HEK293 (cell line): ENCODE measurements around the gene HGD.

Source experiments
- CTCF ChIA-PET: fragments of 350-600 bp; formaldehyde crosslinking; extraction: SDS; loops from one replicate; lab custom pipeline; 2021; ENCODE audit warnings: antibody characterized with exemption; lab: Yijun Ruan, JAX
- POLR2A ChIA-PET: fragments of 300-600 bp; formaldehyde crosslinking; extraction: SDS; loops from one replicate; lab custom pipeline; 2020; ENCODE audit warnings: antibody characterized with exemption, inconsistent platforms; lab: Yijun Ruan, JAX
- H3K27ac ChIP-seq: fragments of 200-500 bp; sonication (Bioruptor generic); 2 replicates; pipeline ENCODE4 v1.5.1; 2014; ENCODE audit warnings: low read depth, low read length, control low read depth, inconsistent platforms; ENCODE audit errors: extremely low read depth
- H3K36me3 ChIP-seq, 2 experiments: fragments of 200-500 bp in 1 of 2; sonication (Bioruptor generic) in 1 of 2; 1 replicate in 1 of 2; 2 replicates in 1 of 2; pipeline ENCODE4 v1.5.1; 2014 to 2017; ENCODE audit warnings: inconsistent platforms in 2 of 2, low read length in 2 of 2; ENCODE audit not compliant: control insufficient read depth in 2 of 2, insufficient read depth in 1 of 2
- H3K4me1 ChIP-seq: fragments of 200-500 bp; sonication (Bioruptor generic); 2 replicates; pipeline ENCODE4 v1.5.1; 2014; ENCODE audit warnings: mild to moderate bottlenecking, low read length, inconsistent platforms; ENCODE audit not compliant: control insufficient read depth, insufficient read depth
- H3K4me3 ChIP-seq: 2 replicates; pipeline ENCODE4 v1.5.1; 2011; ENCODE audit warnings: low read depth, mild to moderate bottlenecking, control low read depth, low read length, moderate library complexity
- H3K9me3 ChIP-seq: fragments of 200-500 bp; sonication (Bioruptor generic); 2 replicates; pipeline ENCODE4 v1.5.1; 2014; ENCODE audit warnings: low read depth, low read length, inconsistent platforms; ENCODE audit not compliant: control insufficient read depth, insufficient read depth
- BCL11B ChIP-seq: fragments of 450-650 bp; formaldehyde crosslinking; IDR thresholded peaks from 2 replicates; pipeline ENCODE4 v1.5.1; 2016; ENCODE audit warnings: low read depth, missing biosample characterization, missing genetic modification characterization
- GFI1B ChIP-seq: fragments of 450-650 bp; formaldehyde crosslinking; IDR thresholded peaks from 2 replicates; pipeline ENCODE4 v1.5.1; 2016; ENCODE audit warnings: missing biosample characterization, missing genetic modification characterization
- KLF10 ChIP-seq: fragments of 450-650 bp; IDR thresholded peaks from 2 replicates; pipeline ENCODE4 v1.5.1; 2018; ENCODE audit warnings: missing biosample characterization, mild to moderate bottlenecking, missing genetic modification characterization
- YY2 ChIP-seq: fragments of 450-650 bp; formaldehyde crosslinking; IDR thresholded peaks from 2 replicates; pipeline ENCODE4 v1.5.1; 2016; ENCODE audit warnings: missing biosample characterization, missing genetic modification characterization
- ZBTB17 ChIP-seq: fragments of 450-650 bp; formaldehyde crosslinking; IDR thresholded peaks from 2 replicates; pipeline ENCODE4 v1.5.1; 2016; ENCODE audit warnings: missing biosample characterization, missing genetic modification characterization
- ZNF133 ChIP-seq: fragments of 450-650 bp; formaldehyde crosslinking; IDR thresholded peaks from 2 replicates; pipeline ENCODE4 v1.5.1; 2016; ENCODE audit warnings: missing biosample characterization, missing genetic modification characterization
- ZNF140 ChIP-seq: fragments of 450-650 bp; formaldehyde crosslinking; IDR thresholded peaks from 2 replicates; pipeline ENCODE4 v1.5.1; 2016; ENCODE audit warnings: missing biosample characterization, missing genetic modification characterization
- ZNF184 ChIP-seq: fragments of 450-650 bp; IDR thresholded peaks from 2 replicates; pipeline ENCODE4 v1.5.1; 2018; ENCODE audit warnings: missing biosample characterization, mild to moderate bottlenecking, missing genetic modification characterization
- ZNF292 ChIP-seq: fragments of 450-650 bp; formaldehyde crosslinking; IDR thresholded peaks from 2 replicates; pipeline ENCODE4 v1.5.1; 2016; ENCODE audit warnings: low read depth, missing biosample characterization, missing genetic modification characterization, borderline replicate concordance
- ZNF37A ChIP-seq: fragments of 450-650 bp; IDR thresholded peaks from 2 replicates; pipeline ENCODE4 v1.5.1; 2018; ENCODE audit warnings: missing biosample characterization, missing genetic modification characterization
- ZNF529 ChIP-seq: fragments of 450-650 bp; formaldehyde crosslinking; IDR thresholded peaks from 2 replicates; pipeline ENCODE4 v1.5.1; 2017; ENCODE audit warnings: missing genetic modification characterization, missing biosample characterization; ENCODE audit not compliant: insufficient replicate concordance
- ZNF530 ChIP-seq: fragments of 450-650 bp; formaldehyde crosslinking; IDR thresholded peaks from 2 replicates; pipeline ENCODE4 v1.5.1; 2016; ENCODE audit warnings: low read depth, missing biosample characterization, missing genetic modification characterization
- ZNF596 ChIP-seq: fragments of 450-650 bp; IDR thresholded peaks from 2 replicates; pipeline ENCODE4 v1.5.0; 2018; ENCODE audit warnings: missing biosample characterization, mild to moderate bottlenecking, missing genetic modification characterization, moderate library complexity
- ZNF660 ChIP-seq: fragments of 450-650 bp; IDR thresholded peaks from 2 replicates; pipeline ENCODE4 v1.5.1; 2018; ENCODE audit warnings: missing biosample characterization, mild to moderate bottlenecking, missing genetic modification characterization
- ZNF747 ChIP-seq: fragments of 450-650 bp; formaldehyde crosslinking; IDR thresholded peaks from 2 replicates; pipeline ENCODE4 v1.5.1; 2016; ENCODE audit warnings: missing biosample characterization, missing genetic modification characterization
- ZNF791 ChIP-seq: fragments of 450-650 bp; formaldehyde crosslinking; IDR thresholded peaks from 2 replicates; pipeline ENCODE4 v1.5.1; 2016; ENCODE audit warnings: missing biosample characterization, missing genetic modification characterization
- TF ChIP-seq, protein P1 (sequence below): fragments of 450-650 bp; formaldehyde crosslinking; conservative IDR thresholded peaks from 2 replicates; pipeline ENCODE4 v1.5.1; 2016; ENCODE audit warnings: low read depth, missing biosample characterization, missing genetic modification characterization
- TF ChIP-seq, protein P2 (sequence below): fragments of 450-650 bp; formaldehyde crosslinking; IDR thresholded peaks from 2 replicates; pipeline ENCODE4 v1.5.1; 2016; ENCODE audit warnings: missing biosample characterization, missing genetic modification characterization
- TF ChIP-seq, protein P3 (sequence below): fragments of 450-650 bp; formaldehyde crosslinking; IDR thresholded peaks from 2 replicates; pipeline ENCODE4 v1.5.1; 2016; ENCODE audit warnings: missing biosample characterization, missing genetic modification characterization
- TF ChIP-seq, protein P4 (sequence below): fragments of 450-650 bp; formaldehyde crosslinking; IDR thresholded peaks from 2 replicates; pipeline ENCODE4 v1.5.1; 2017; ENCODE audit warnings: missing biosample characterization, missing genetic modification characterization
- TF ChIP-seq, protein P5 (sequence below): fragments of 450-650 bp; formaldehyde crosslinking; IDR thresholded peaks from 2 replicates; pipeline ENCODE4 v1.5.1; 2016; ENCODE audit warnings: missing biosample characterization, missing genetic modification characterization, borderline replicate concordance

Gene HGD

DNA sequence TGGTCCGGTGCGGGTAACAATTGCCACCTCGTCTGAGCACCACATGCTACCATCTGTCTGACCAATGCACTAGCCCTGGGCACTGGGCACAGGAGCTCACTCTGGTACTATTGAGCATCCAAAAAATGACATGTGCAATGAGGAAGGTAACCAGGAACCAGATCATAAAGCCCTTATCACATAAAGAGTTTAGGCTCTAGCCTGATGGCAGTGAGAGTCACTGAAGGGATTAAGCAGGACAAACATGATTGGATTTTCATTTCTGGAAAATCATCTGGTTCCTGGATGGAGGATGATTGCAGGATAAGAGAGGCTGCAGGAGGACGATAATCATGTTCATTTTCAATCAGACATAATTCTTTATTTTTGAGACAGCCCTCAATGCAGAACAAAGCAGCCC is 73.5 kb downstream of the HGD start (continued):
- TF ChIP-seq, protein P1, sequence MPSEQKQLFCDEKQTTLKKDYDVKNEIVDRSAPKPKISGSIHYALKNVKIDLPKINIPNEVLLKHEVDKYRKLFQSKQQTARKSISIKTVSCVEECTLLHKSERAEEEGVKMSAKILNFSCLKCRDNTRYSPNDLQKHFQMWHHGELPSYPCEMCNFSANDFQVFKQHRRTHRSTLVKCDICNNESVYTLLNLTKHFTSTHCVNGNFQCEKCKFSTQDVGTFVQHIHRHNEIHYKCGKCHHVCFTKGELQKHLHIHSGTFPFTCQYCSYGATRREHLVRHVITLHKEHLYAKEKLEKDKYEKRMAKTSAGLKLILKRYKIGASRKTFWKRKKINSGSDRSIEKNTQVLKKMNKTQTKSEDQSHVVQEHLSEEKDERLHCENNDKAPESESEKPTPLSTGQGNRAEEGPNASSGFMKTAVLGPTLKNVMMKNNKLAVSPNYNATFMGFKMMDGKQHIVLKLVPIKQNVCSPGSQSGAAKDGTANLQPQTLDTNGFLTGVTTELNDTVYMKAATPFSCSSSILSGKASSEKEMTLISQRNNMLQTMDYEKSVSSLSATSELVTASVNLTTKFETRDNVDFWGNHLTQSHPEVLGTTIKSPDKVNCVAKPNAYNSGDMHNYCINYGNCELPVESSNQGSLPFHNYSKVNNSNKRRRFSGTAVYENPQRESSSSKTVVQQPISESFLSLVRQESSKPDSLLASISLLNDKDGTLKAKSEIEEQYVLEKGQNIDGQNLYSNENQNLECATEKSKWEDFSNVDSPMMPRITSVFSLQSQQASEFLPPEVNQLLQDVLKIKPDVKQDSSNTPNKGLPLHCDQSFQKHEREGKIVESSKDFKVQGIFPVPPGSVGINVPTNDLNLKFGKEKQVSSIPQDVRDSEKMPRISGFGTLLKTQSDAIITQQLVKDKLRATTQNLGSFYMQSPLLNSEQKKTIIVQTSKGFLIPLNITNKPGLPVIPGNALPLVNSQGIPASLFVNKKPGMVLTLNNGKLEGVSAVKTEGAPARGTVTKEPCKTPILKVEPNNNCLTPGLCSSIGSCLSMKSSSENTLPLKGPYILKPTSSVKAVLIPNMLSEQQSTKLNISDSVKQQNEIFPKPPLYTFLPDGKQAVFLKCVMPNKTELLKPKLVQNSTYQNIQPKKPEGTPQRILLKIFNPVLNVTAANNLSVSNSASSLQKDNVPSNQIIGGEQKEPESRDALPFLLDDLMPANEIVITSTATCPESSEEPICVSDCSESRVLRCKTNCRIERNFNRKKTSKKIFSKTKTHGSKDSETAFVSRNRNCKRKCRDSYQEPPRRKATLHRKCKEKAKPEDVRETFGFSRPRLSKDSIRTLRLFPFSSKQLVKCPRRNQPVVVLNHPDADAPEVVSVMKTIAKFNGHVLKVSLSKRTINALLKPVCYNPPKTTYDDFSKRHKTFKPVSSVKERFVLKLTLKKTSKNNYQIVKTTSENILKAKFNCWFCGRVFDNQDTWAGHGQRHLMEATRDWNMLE (tag by site-specific recombination): no peak
- TF ChIP-seq ZNF292 (tag by site-specific recombination) (no peak), ZNF37A (no peak), ZNF140 (tag by site-specific recombination) (no peak)

DNA sequence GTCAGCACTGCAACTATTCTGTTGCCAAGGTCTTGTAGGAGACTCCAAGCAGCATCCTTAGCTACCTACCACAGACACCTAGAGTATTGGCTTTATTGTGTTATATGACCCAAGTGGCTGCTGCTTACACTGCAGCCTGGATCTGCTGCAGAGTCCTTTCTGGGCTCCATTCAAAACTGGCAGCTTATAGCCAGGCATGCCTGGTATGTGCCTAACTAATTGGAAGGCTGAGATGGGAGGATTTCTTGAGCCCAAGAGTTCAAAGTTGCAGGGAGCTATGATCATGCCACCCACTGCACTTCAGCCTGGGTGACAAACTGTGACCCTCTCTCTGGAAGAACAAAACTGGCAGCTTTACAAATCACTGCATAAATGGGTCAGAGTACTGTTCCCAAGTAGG is 77.3 kb downstream of the HGD start:
- Histone ChIP-seq H3K27ac (no peak overlapping the region), H3K4me3 (no peak overlapping the region), H3K36me3 (peaks cover 8 to 30% of the 10 kb centered on the region in 2 experiments; a peak in 2 of 3 replicates), H3K4me1 (no peaks in the 10 kb centered on the region), H3K9me3 (no peaks in the 10 kb centered on the region)
- TF ChIP-seq, protein P2, sequence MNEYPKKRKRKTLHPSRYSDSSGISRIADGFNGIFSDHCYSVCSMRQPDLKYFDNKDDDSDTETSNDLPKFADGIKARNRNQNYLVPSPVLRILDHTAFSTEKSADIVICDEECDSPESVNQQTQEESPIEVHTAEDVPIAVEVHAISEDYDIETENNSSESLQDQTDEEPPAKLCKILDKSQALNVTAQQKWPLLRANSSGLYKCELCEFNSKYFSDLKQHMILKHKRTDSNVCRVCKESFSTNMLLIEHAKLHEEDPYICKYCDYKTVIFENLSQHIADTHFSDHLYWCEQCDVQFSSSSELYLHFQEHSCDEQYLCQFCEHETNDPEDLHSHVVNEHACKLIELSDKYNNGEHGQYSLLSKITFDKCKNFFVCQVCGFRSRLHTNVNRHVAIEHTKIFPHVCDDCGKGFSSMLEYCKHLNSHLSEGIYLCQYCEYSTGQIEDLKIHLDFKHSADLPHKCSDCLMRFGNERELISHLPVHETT (tag by site-specific recombination): no peak
- TF ChIP-seq ZBTB17 (tag by site-specific recombination): no peak
- TF ChIP-seq, protein P3, sequence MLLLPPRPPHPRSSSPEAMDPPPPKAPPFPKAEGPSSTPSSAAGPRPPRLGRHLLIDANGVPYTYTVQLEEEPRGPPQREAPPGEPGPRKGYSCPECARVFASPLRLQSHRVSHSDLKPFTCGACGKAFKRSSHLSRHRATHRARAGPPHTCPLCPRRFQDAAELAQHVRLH (tag by site-specific recombination): no peak
- TF ChIP-seq ZNF184 (tag by site-specific recombination): no peak
- TF ChIP-seq ZNF133 (tag by site-specific recombination): no peak
- no peak for TF ChIP-seq BCL11B
- no peak for TF ChIP-seq GFI1B (tag by site-specific recombination)
- no peak for TF ChIP-seq YY2 (tag by site-specific recombination)
- TF ChIP-seq ZNF596 (tag by site-specific recombination): no peak
- no peak for TF ChIP-seq ZNF791
- TF ChIP-seq, protein P4, sequence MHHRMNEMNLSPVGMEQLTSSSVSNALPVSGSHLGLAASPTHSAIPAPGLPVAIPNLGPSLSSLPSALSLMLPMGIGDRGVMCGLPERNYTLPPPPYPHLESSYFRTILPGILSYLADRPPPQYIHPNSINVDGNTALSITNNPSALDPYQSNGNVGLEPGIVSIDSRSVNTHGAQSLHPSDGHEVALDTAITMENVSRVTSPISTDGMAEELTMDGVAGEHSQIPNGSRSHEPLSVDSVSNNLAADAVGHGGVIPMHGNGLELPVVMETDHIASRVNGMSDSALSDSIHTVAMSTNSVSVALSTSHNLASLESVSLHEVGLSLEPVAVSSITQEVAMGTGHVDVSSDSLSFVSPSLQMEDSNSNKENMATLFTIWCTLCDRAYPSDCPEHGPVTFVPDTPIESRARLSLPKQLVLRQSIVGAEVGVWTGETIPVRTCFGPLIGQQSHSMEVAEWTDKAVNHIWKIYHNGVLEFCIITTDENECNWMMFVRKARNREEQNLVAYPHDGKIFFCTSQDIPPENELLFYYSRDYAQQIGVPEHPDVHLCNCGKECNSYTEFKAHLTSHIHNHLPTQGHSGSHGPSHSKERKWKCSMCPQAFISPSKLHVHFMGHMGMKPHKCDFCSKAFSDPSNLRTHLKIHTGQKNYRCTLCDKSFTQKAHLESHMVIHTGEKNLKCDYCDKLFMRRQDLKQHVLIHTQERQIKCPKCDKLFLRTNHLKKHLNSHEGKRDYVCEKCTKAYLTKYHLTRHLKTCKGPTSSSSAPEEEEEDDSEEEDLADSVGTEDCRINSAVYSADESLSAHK: no peak
- TF ChIP-seq, protein P5, sequence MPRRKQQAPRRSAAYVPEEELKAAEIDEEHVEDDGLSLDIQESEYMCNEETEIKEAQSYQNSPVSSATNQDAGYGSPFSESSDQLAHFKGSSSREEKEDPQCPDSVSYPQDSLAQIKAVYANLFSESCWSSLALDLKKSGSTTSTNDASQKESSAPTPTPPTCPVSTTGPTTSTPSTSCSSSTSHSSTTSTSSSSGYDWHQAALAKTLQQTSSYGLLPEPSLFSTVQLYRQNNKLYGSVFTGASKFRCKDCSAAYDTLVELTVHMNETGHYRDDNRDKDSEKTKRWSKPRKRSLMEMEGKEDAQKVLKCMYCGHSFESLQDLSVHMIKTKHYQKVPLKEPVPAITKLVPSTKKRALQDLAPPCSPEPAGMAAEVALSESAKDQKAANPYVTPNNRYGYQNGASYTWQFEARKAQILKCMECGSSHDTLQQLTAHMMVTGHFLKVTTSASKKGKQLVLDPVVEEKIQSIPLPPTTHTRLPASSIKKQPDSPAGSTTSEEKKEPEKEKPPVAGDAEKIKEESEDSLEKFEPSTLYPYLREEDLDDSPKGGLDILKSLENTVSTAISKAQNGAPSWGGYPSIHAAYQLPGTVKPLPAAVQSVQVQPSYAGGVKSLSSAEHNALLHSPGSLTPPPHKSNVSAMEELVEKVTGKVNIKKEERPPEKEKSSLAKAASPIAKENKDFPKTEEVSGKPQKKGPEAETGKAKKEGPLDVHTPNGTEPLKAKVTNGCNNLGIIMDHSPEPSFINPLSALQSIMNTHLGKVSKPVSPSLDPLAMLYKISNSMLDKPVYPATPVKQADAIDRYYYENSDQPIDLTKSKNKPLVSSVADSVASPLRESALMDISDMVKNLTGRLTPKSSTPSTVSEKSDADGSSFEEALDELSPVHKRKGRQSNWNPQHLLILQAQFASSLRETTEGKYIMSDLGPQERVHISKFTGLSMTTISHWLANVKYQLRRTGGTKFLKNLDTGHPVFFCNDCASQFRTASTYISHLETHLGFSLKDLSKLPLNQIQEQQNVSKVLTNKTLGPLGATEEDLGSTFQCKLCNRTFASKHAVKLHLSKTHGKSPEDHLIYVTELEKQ (tag by site-specific recombination): no peak
- TF ChIP-seq ZNF292 (tag by site-specific recombination): no peak
- no peak for TF ChIP-seq KLF10 (tag by site-specific recombination)
- no peak for TF ChIP-seq ZNF529 (tag by site-specific recombination)
- no peak for TF ChIP-seq ZNF530
- no peak for TF ChIP-seq ZNF747 (tag by site-specific recombination)
- TF ChIP-seq ZNF140 (tag by site-specific recombination): no peak
- TF ChIP-seq ZNF660: no peak
- ChIA-PET POLR2A (interaction anchor here (0.9 kb wide), 1 partner anchor 9 kb away, joined by 3 read pairs; the partner anchor contains the start of gene NDUFB4), CTCF (interaction anchor here (1.3 kb wide), 1 partner anchor 191 kb away, joined by 3 read pairs; no protein-coding TSS in a partner anchor)
